ENCODE measurements around the gene TTPAL. TPM values are rescaled to one million over a fixed set of nuclear protein-coding genes. Genes with fewer than 3 reads are reported as not detected.
A peak's percentile ranks its signal among the peaks of the same experiment; 100 is the strongest.

TTPAL gene
- total RNA-seq, 1 experiment from 2014 or later = 8.5 TPM

DNA sequence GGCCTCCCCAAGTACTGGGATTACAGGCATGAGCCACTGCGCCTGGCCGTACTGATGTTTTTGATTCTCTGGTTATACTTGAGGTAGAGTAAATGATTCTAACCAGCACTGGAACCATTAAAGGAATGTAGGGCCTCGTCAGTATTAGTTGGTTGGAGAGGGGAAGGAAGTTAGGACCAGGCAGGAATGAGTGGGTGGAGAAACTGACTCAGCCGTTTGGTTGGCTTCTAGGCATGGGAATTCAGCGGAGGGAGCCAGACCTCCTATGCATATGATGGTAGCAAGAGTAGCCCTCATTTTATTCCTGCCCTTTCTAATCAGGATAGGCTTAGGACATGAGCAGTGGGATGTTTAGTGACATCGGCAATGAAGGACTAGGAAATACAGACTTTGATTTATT is 65.2 kb downstream of the TTPAL start:
- peak; percentile 79 for DNase-seq (ENCODE audit: low read depth)

- no peak for DNase-seq (ENCODE audit: low read depth)
These were observed 66.3 kb downstream of the TTPAL start for GRCh38 chr20:44541992-44542391.

- DNase-seq (ENCODE audit: low read depth) = no peak
These were observed 67.2 kb downstream of the TTPAL start for GRCh38 chr20:44542890-44543289.

GRCh38 chr20:44543358-44543757 is 67.7 kb downstream of the TTPAL start:
- no peak for DNase-seq (ENCODE audit: low read depth)

Other genes starting within 250 kb of the TTPAL start
- gene GDAP1L1, start 228.6 kb upstream of the TTPAL start, total RNA-seq (2014; rRNA removed; shearing (Covaris generic)) = not detected in 2 replicates
- 9.1 and 14.1 TPM in 2 replicates for gene FITM2, start 164.7 kb upstream of the TTPAL start, total RNA-seq (2014; rRNA removed; shearing (Covaris generic))
- not detected in 2 replicates for gene R3HDML, start 138.8 kb upstream of the TTPAL start, total RNA-seq (2014; rRNA removed; shearing (Covaris generic))
- not detected in 2 replicates for gene HNF4A, start 120.2 kb upstream of the TTPAL start, total RNA-seq (2014; rRNA removed; shearing (Covaris generic))
- 84.7 and 123 TPM in 2 replicates for gene SERINC3, start 46.2 kb downstream of the TTPAL start, total RNA-seq (2014; rRNA removed; shearing (Covaris generic))
- 90.2 and 97.5 TPM in 2 replicates for gene PKIG, start 106.7 kb downstream of the TTPAL start, total RNA-seq (2014; rRNA removed; shearing (Covaris generic))
- 4.4 and 7.2 TPM in 2 replicates for gene ADA, start 175.8 kb downstream of the TTPAL start, total RNA-seq (2014; rRNA removed; shearing (Covaris generic))
- not detected in 2 replicates for gene CCN5, start 239.5 kb downstream of the TTPAL start, total RNA-seq (2014; rRNA removed; shearing (Covaris generic))